GM23338 (cell line): ENCODE measurements around the gene GPC5. TPM values are rescaled to one million over a fixed set of nuclear protein-coding genes. Genes with fewer than 3 reads are reported as not detected.

Source experiments
- ATAC-seq: fragments of 200-7000 bp; cut with Tn5 transposase; 3 replicates; pipeline ENCODE4 v1.9.1; 2020
- DNase-seq: peaks from one replicate; pipeline ENCODE4 v3.0.0-alpha.2; 2015; ENCODE audit warnings: low spot score
- H2AFZ ChIP-seq: fragments of 200-600 bp; sonication (generic); 2 replicates; pipeline ENCODE4 v1.8.0; 2016; ENCODE audit warnings: antibody characterized with exemption, mild to moderate bottlenecking, moderate library complexity
- H3F3A ChIP-seq: fragments of 200-600 bp; sonication (generic); replicated peaks from 2 replicates; pipeline ENCODE4 v1.8.0; 2017; ENCODE audit warnings: antibody characterized with exemption, mixed run types, low read depth
- H3K27ac ChIP-seq: fragments of 200-600 bp; sonication (generic); 2 replicates; pipeline ENCODE4 v1.6.1; 2016; ENCODE audit warnings: low read depth
- H3K27me3 ChIP-seq: fragments of 200-600 bp; sonication (generic); 2 replicates; pipeline ENCODE4 v1.8.0; 2016; ENCODE audit warnings: mild to moderate bottlenecking, mixed run types, moderate library complexity; ENCODE audit not compliant: insufficient read depth
- H3K36me3 ChIP-seq: fragments of 200-600 bp; sonication (generic); 2 replicates; pipeline ENCODE4 v1.8.0; 2016; ENCODE audit warnings: mild to moderate bottlenecking; ENCODE audit not compliant: insufficient read depth
- H3K4me1 ChIP-seq: fragments of 200-600 bp; sonication (generic); 2 replicates; pipeline ENCODE4 v1.8.0; 2016; ENCODE audit warnings: mild to moderate bottlenecking, moderate library complexity; ENCODE audit not compliant: insufficient read depth
- H3K4me2 ChIP-seq: fragments of 200-600 bp; sonication (generic); 2 replicates; pipeline ENCODE4 v1.7.1; 2017; ENCODE audit warnings: mixed run types
- H3K4me3 ChIP-seq: fragments of 200-600 bp; sonication (generic); 2 replicates; pipeline ENCODE4 v1.6.1; 2016; ENCODE audit warnings: mixed run types
- H3K79me2 ChIP-seq: fragments of 200-600 bp; sonication (generic); replicated peaks from 2 replicates; pipeline ENCODE4 v1.8.0; 2017; ENCODE audit warnings: mild to moderate bottlenecking; ENCODE audit not compliant: insufficient read depth
- H3K9me2 ChIP-seq: fragments of 200-600 bp; sonication (generic); 2 replicates; pipeline ENCODE4 v1.8.0; 2017; ENCODE audit not compliant: insufficient read depth
- H4K20me1 ChIP-seq: fragments of 200-600 bp; sonication (generic); replicated peaks from 2 replicates; pipeline ENCODE4 v1.8.0; 2017; ENCODE audit warnings: mild to moderate bottlenecking; ENCODE audit not compliant: insufficient read depth
- H3K27ac Mint-ChIP-seq: 2 replicates; pipeline ENCODE4 v1.8.0; 2020; ENCODE audit warnings: inconsistent platforms, mild to moderate bottlenecking, moderate library complexity, mixed read lengths
- H3K27me3 Mint-ChIP-seq: 3 replicates; pipeline ENCODE4 v1.8.0; 2022; ENCODE audit warnings: low read depth, mild to moderate bottlenecking, moderate library complexity, mixed read lengths, inconsistent platforms; ENCODE audit not compliant: insufficient read depth, poor library complexity
- H3K36me3 Mint-ChIP-seq: 3 replicates; pipeline ENCODE4 v1.8.0; 2021; ENCODE audit warnings: low read depth, mild to moderate bottlenecking, inconsistent platforms, moderate library complexity, mixed read lengths
- H3K4me1 Mint-ChIP-seq: 3 replicates; pipeline ENCODE4 v1.8.0; 2020; ENCODE audit warnings: mild to moderate bottlenecking, inconsistent platforms, mixed read lengths
- H3K4me3 Mint-ChIP-seq: 3 replicates; pipeline ENCODE4 v1.8.0; 2021; ENCODE audit warnings: moderate library complexity, mild to moderate bottlenecking, inconsistent platforms, mixed read lengths
- H3K9me3 Mint-ChIP-seq: 3 replicates; pipeline ENCODE4 v1.8.0; 2020; ENCODE audit warnings: moderate library complexity, mild to moderate bottlenecking, inconsistent platforms, mixed read lengths
- CTCF ChIP-seq, 2 experiments: fragments of 200-600 bp in 1 of 2; sonication (generic) in 1 of 2; conservative IDR thresholded peaks; 2 replicates each; pipeline versions ENCODE4 v1.5.1 to v1.6.1; 2016 to 2017; ENCODE audit warnings: antibody characterized with exemption in 2 of 2, low read depth in 2 of 2, mild to moderate bottlenecking in 2 of 2, moderate library complexity in 1 of 2
- EZH2 ChIP-seq: fragments of 200-600 bp; sonication (generic); IDR thresholded peaks from one replicate; pipeline ENCODE4 v1.8.0; 2017; ENCODE audit warnings: antibody characterized with exemption, mild to moderate bottlenecking, low read depth; ENCODE audit not compliant: unreplicated experiment
- EZH2phosphoT487 ChIP-seq: fragments of 200-600 bp; sonication (generic); IDR thresholded peaks from one replicate; pipeline ENCODE4 v1.8.1; 2018; ENCODE audit warnings: antibody characterized with exemption; ENCODE audit not compliant: unreplicated experiment
- JUNB ChIP-seq: IDR thresholded peaks from one replicate; pipeline ENCODE4 v1.6.1; 2016; ENCODE audit warnings: antibody characterized with exemption; ENCODE audit not compliant: unreplicated experiment
- NANOG ChIP-seq: IDR thresholded peaks from 2 replicates; pipeline ENCODE4 v1.6.1; 2016; ENCODE audit warnings: antibody characterized with exemption, borderline replicate concordance
- POLR2AphosphoS5 ChIP-seq: IDR thresholded peaks from 2 replicates; pipeline ENCODE4 v1.6.1; 2016; ENCODE audit warnings: antibody characterized with exemption, low read depth
- STAT1 ChIP-seq: IDR thresholded peaks from one replicate; pipeline ENCODE4 v1.6.1; 2016; ENCODE audit warnings: antibody characterized with exemption; ENCODE audit not compliant: unreplicated experiment
- ZNF114 ChIP-seq: fragments of 250-450 bp; sonication (Bioruptor Pico); IDR thresholded peaks from 2 replicates; pipeline ENCODE4 v1.5.0; 2020; ENCODE audit warnings: mild to moderate bottlenecking, moderate library complexity
- ZNF331 ChIP-seq: fragments of 250-450 bp; sonication (Bioruptor Pico); IDR thresholded peaks from 2 replicates; pipeline ENCODE4 v1.5.0; 2020; ENCODE audit warnings: low read depth, mild to moderate bottlenecking, moderate library complexity
- polyA plus RNA-seq: library from polyadenylated mRNA; unstranded; fragments of >200 nt; fragmentation: Nextera tagmentation; extraction: Ambion mirVana; gene quantifications from 2 replicates; pipeline ENCODE4 v1.2.1, GENCODE V29; 2016
- total RNA-seq: library from RNA; depleted of rRNA; stranded (reverse); fragments of >200 nt; shearing (Covaris generic); gene quantifications from 2 replicates; pipeline ENCODE4 v1.2.3, GENCODE V29; 2014
- TF ChIP-seq, protein P1 (sequence below): IDR thresholded peaks from 2 replicates; pipeline ENCODE4 v1.6.1; 2016; ENCODE audit warnings: antibody characterized with exemption
- TF ChIP-seq, protein P2 (sequence below): fragments of 250-450 bp; sonication (Bioruptor Pico); IDR thresholded peaks from 2 replicates; pipeline ENCODE4 v1.5.0; 2020; ENCODE audit warnings: mild to moderate bottlenecking, moderate library complexity

Gene GPC5
- total and polyA plus RNA-seq, 2 experiments from 2014 or later = 0.95 to 1.1 TPM

DNA sequence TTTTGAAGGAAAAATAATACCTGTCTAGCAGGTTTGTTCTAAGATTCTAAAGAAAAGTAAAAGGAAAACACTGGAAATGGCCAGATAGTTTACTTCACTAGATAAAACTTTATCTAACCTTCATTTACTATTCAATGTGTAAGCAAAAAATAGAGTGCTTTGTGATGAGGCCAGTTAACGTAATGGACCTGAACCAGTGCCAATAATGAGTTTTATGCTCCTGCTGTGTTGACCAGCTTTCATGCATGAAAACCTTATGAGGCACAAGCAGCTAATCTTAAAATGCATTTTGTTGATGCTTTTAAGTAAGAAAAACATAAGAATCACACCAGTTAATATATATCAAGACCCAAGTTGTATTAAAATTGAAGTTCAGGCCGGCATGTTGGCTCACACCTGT, 1211.0 kb downstream of the GPC5 start (continued):
- TF ChIP-seq ZNF114 (CRISPR knock-in tag) (no peak), EZH2phosphoT487 (no peak), JUNB (no peak)

DNA sequence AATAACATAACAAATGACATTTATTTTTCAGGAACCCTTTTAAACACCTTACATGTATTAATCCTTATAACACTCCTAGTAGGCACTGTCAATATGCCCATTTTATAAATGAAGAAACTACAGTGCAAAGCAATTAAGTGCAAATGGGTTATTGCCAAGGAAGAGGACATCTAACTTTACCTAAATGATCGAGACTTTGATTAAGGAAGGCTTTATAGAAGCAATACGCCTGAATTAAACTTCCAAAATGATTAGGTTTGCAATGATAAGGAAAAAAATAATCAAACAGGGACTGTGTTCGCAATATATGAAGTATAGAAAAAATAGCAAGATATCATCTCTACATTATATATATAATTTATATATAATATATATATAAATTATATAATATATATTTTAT, 1214.5 kb downstream of the GPC5 start:
- TF ChIP-seq EZH2 = no peak
- no peak for TF ChIP-seq JUNB
- TF ChIP-seq, protein P1, sequence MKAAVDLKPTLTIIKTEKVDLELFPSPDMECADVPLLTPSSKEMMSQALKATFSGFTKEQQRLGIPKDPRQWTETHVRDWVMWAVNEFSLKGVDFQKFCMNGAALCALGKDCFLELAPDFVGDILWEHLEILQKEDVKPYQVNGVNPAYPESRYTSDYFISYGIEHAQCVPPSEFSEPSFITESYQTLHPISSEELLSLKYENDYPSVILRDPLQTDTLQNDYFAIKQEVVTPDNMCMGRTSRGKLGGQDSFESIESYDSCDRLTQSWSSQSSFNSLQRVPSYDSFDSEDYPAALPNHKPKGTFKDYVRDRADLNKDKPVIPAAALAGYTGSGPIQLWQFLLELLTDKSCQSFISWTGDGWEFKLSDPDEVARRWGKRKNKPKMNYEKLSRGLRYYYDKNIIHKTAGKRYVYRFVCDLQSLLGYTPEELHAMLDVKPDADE = no peak
- TF ChIP-seq, protein P2, sequence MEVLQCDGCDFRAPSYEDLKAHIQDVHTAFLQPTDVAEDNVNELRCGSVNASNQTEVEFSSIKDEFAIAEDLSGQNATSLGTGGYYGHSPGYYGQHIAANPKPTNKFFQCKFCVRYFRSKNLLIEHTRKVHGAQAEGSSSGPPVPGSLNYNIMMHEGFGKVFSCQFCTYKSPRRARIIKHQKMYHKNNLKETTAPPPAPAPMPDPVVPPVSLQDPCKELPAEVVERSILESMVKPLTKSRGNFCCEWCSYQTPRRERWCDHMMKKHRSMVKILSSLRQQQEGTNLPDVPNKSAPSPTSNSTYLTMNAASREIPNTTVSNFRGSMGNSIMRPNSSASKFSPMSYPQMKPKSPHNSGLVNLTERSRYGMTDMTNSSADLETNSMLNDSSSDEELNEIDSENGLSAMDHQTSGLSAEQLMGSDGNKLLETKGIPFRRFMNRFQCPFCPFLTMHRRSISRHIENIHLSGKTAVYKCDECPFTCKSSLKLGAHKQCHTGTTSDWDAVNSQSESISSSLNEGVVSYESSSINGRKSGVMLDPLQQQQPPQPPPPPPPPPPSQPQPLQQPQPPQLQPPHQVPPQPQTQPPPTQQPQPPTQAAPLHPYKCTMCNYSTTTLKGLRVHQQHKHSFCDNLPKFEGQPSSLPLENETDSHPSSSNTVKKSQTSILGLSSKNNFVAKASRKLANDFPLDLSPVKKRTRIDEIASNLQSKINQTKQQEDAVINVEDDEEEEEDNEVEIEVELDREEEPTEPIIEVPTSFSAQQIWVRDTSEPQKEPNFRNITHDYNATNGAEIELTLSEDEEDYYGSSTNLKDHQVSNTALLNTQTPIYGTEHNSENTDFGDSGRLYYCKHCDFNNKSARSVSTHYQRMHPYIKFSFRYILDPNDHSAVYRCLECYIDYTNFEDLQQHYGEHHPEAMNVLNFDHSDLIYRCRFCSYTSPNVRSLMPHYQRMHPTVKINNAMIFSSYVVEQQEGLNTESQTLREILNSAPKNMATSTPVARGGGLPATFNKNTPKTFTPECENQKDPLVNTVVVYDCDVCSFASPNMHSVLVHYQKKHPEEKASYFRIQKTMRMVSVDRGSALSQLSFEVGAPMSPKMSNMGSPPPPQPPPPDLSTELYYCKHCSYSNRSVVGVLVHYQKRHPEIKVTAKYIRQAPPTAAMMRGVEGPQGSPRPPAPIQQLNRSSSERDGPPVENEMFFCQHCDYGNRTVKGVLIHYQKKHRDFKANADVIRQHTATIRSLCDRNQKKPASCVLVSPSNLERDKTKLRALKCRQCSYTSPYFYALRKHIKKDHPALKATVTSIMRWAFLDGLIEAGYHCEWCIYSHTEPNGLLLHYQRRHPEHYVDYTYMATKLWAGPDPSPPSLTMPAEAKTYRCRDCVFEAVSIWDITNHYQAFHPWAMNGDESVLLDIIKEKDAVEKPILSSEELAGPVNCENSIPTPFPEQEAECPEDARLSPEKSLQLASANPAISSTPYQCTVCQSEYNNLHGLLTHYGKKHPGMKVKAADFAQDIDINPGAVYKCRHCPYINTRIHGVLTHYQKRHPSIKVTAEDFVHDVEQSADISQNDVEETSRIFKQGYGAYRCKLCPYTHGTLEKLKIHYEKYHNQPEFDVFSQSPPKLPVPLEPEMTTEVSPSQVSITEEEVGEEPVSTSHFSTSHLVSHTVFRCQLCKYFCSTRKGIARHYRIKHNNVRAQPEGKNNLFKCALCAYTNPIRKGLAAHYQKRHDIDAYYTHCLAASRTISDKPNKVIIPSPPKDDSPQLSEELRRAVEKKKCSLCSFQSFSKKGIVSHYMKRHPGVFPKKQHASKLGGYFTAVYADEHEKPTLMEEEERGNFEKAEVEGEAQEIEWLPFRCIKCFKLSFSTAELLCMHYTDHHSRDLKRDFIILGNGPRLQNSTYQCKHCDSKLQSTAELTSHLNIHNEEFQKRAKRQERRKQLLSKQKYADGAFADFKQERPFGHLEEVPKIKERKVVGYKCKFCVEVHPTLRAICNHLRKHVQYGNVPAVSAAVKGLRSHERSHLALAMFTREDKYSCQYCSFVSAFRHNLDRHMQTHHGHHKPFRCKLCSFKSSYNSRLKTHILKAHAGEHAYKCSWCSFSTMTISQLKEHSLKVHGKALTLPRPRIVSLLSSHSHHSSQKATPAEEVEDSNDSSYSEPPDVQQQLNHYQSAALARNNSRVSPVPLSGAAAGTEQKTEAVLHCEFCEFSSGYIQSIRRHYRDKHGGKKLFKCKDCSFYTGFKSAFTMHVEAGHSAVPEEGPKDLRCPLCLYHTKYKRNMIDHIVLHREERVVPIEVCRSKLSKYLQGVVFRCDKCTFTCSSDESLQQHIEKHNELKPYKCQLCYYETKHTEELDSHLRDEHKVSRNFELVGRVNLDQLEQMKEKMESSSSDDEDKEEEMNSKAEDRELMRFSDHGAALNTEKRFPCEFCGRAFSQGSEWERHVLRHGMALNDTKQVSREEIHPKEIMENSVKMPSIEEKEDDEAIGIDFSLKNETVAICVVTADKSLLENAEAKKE (CRISPR knock-in tag) = no peak
- no peak for TF ChIP-seq ZNF331 (CRISPR knock-in tag)
- no peak for TF ChIP-seq EZH2phosphoT487
- no peak for TF ChIP-seq POLR2AphosphoS5
- no peak for TF ChIP-seq CTCF (conservative IDR thresholded peaks at IDR 0.05; ENCODE audit: low read depth in 2 of 2)
- TF ChIP-seq STAT1 = no peak
- no peak for TF ChIP-seq NANOG

More for the DNA sequence above, 1214.5 kb downstream of the GPC5 start:
- Histone ChIP-seq H3K4me3 (no peak overlapping the region), H3K4me2 (no peak overlapping the region), H3K36me3 (no peaks in the 10 kb centered on the region), H4K20me1 (no peaks in the 10 kb centered on the region), H3K79me2 (no peaks in the 10 kb centered on the region), H3K27me3 (no peaks in the 10 kb centered on the region), H3K9me2 (no peaks in the 10 kb centered on the region), H3F3A (no peaks in the 10 kb centered on the region), H3K27ac (no peak overlapping the region), H3K4me1 (peaks cover 5% of the 10 kb centered on the region; the same call in 1 of the 2 replicates), H2AFZ (no peak overlapping the region)
- H3K4me1 Mint-ChIP-seq = peaks cover under 1% of the 10 kb centered on the region; the same call in 1 of the 3 replicates
- H3K27me3 Mint-ChIP-seq = no peaks in the 10 kb centered on the region
- no peak overlapping the region for H3K27ac Mint-ChIP-seq
- H3K9me3 Mint-ChIP-seq = no peaks in the 10 kb centered on the region
- H3K4me3 Mint-ChIP-seq = no peak overlapping the region
- no peak for ATAC-seq
- no peaks in the 10 kb centered on the region for H3K36me3 Mint-ChIP-seq
- no peak for DNase-seq
